GM23248 (cell line): ENCODE results near the gene SYNE3.

Source experiments
- EZH2 ChIP-seq: fragments of 200-600 bp; sonication (generic); IDR thresholded peaks from 2 replicates; pipeline ENCODE4 v1.6.1; 2018; ENCODE audit warnings: antibody characterized with exemption, mild to moderate bottlenecking; ENCODE audit not compliant: insufficient read depth, poor library complexity, severe bottlenecking
- EZH2phosphoT487 ChIP-seq: fragments of 200-600 bp; sonication (generic); IDR thresholded peaks from 2 replicates; pipeline ENCODE4 v1.6.1; 2018; ENCODE audit warnings: antibody characterized with exemption, moderate library complexity, mild to moderate bottlenecking, low read depth; ENCODE audit not compliant: insufficient read depth

DNA sequence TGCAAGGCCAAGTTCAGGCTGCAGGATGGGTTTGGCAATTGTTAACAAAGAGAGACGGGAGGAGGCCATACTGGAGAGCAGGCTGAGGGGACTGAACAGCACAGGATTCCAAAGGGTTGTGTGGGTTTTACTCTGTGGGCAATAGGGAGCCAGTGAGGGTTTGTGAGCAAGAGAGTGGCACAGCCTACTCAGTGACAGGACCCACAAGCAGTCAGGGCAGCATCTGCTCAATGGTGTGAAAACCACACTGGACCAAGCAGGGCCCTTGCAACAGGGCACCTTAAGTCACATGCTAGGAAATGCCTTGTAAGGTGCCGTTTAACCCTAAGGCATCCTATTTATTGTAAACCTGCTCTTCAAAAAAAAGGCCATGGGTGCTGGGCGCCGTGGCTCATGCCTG lies 22.0 kb downstream of the SYNE3 start:
- TF ChIP-seq EZH2 = no peak
- no peak for TF ChIP-seq EZH2phosphoT487
